Measurements from ENCODE around the gene CEP170.
"Not testable (repeated sequence)": the region's sequence is repeated elsewhere in the genome, so short reads cannot be mapped to it uniquely, and the experiment has no call there.

The CEP170 gene

DNA sequence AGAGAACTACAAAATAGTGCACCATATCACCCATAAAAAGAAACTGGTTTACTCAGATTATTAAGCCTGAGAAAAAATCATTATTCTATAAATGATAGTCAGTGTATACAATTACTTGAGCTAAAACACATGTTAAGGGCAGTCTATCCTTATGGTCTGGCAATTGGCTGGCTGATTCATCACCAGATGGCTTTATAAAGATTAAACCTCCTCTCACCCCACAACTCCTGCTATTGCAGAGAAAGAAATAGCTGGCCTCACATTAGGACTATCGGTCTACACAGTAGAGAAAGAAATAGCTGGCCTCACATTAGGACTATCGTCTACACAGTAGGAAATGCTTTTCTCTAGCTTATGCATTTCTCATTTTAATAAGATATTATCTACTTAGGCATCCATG is 21.2 kb downstream of the CEP170 start:
- DNase-seq (ENCODE audit: low spot score) = peak; percentile 47

- DNase-seq (ENCODE audit: low spot score) = no peak
Observed at GRCh38 chr1:243230914-243231313, 24.2 kb downstream of the CEP170 start.

GRCh38 chr1:243229526-243229925 is 25.6 kb downstream of the CEP170 start:
- no peak for DNase-seq (ENCODE audit: low spot score)

DNA sequence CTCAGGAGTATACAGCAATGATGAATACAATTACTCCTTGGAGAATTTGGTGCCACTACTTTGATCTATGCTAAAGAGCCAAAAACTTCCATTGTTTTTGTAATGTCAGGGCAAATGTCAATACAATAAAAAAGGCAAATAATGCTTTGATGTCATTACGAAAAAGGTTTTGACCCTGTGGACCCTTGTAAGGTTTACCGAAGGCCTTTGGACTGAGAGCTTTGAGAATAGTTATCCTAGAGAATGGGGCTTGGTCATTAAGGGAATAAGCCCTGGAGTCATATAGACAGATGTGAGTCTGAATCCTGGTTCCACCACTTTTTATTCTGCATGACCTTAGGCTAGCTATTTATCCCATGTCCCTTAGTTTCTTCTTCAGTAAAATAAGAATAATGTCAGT is 27.5 kb downstream of the CEP170 start:
- DNase-seq (ENCODE audit: low spot score) = no peak

DNA sequence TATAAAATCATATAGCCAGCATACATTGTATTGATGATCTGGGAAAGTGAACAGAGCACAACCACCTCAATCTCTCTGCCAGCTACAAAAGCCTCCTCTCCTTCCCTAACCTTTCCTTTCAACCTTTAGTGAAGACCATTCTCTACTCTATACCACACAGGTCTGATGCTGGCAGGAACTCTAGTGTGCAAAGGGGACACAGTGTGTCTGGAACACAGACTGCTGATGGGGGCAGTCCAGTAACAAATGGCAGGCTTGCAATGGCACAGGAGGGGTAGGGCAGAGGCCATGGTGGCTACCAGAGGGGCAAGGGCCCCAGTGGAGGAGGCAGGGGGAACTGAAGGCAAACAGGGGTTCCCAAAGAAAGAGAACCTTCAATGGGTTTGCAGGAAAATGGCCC is 37.0 kb downstream of the CEP170 start:
- no peak for DNase-seq (ENCODE audit: low spot score)

GRCh38 chr1:243217349-243217748 is 37.7 kb downstream of the CEP170 start:
- peak; percentile 11 for DNase-seq (ENCODE audit: low spot score)

- no peak for DNase-seq (ENCODE audit: low spot score)
Observed at GRCh38 chr1:243216741-243217140, 38.3 kb downstream of the CEP170 start.

GRCh38 chr1:243215276-243215875 is 39.7 kb downstream of the CEP170 start:
- not testable (repeated sequence) for DNase-seq (ENCODE audit: low spot score)

- peak; percentile 64 for DNase-seq (ENCODE audit: low spot score)
Observed at GRCh38 chr1:243213045-243213787, 41.9 kb downstream of the CEP170 start.

DNA sequence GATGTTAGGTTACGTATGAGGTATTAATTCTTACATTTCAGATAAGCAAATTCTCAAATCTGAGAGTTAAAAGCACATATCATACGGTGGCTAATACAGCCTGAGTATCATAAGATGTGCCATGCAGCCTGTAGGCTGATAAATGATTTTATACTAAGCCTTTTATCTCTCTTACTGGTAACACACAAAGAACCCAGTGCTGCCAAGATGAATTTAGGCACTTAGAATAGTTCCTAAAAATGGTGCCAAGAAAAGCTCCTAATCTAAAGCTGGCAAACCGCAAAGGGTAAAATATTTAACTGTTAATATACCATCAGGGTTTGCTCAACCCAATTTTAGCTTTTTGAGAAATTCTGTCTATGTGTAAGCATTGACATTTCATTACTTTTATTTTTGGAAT is 43.1 kb downstream of the CEP170 start:
- not testable (repeated sequence) for DNase-seq (ENCODE audit: low spot score)

GRCh38 chr1:243205026-243205501 is 50.0 kb downstream of the CEP170 start:
- peak; percentile 25 for DNase-seq (ENCODE audit: low spot score)

DNA sequence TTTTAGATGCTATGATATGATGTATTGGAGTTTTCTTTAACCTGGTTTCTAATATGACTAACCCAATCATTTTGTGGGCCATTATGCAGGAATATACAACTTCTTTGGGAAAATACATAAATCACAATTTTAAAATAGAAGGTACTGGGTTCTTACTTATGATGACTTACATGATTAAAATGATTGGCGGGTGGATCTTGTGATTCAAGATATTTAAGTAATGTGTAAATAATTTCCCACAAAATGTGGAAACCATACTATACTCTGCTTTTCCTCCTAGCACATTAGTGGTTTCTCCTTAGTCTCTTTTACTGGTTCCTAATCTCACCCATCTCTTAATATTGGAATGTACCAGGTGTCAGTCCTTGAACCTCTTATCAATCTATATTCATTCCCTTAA is 50.7 kb downstream of the CEP170 start:
- not testable (repeated sequence) for DNase-seq (ENCODE audit: low spot score)

DNA sequence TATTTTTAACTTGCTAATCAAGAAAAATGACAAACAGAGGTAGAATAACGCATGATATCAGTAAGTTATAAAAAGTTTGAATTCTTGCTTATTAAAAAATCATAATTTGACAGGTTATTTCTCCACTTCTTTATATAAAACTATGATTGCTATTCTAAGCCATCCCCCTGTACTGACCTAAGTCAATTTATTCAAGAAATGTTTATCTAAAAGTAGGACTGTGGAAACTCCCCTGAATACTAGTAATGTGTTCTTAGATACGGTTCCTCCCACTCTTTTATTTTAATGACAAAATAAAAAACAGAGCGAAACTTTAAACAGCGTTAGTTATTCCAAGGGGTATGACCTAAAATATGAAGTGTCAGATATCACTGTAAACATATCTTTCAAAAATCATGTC is 51.9 kb downstream of the CEP170 start:
- DNase-seq (ENCODE audit: low spot score) = not testable (repeated sequence)

DNA sequence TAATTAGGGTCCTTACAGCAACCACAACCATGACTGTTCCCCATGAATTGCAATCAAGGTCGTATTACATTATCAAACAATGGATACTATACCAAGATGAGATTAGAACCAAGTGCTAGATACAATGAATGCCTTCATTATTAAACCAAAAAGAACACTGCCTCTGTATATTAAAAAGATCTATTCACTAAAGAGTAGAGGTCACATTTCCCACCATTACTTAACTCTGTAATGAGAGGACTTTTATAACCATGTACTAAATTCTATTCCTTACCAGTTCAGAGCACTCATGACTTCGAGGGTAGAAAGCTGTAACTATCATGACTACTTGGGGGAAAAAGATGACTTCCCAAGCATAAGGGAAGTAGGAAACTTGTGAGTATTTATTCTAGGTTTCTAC is 53.8 kb downstream of the CEP170 start:
- DNase-seq (ENCODE audit: low spot score) = not testable (repeated sequence)

GRCh38 chr1:243197524-243197923 is 57.6 kb downstream of the CEP170 start:
- DNase-seq (ENCODE audit: low spot score) = not testable (repeated sequence)

- DNase-seq (ENCODE audit: low spot score) = not testable (repeated sequence)
Observed at GRCh38 chr1:243193330-243193729, 61.8 kb downstream of the CEP170 start.

DNA sequence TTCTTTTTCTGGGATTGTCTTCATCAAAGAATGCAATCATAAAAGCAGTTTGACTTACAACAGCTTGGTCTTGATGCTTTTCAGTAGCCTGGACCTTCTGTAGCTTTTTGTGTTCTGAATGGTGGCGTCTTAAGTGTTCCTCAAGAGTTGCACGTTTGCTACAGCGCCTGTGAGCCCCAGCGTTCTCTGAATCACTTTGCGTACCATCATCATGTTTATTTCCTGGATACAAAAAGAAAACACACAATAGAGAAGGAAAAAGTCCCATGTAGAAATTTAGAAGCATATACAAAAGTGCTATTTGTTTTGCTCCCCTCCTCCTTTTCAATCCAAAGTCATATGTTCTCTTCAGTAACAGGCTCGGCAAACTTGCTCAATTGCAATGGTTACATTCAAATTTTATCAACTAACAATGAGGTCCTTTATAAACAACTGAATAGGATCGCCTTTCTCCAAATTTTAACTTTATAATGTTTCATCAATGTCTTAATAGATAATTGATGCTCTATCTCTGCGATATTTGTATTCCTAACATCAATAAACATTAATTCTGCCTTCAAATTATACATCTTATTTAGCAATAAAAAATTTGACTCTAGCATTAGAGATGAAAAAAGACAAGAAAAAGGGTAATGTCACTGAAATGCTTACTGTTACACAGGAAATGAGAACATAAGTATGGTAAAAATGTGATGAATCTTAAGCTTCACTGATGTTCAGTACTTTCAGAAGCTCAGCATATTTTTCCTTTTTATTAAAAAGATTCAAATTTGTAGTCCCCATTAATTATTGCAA is 68.7 kb downstream of the CEP170 start:
- DNase-seq (ENCODE audit: low spot score) = not testable (repeated sequence)

- not testable (repeated sequence) for DNase-seq (ENCODE audit: low spot score)
Observed at GRCh38 chr1:243184787-243185186, 70.3 kb downstream of the CEP170 start.

DNA sequence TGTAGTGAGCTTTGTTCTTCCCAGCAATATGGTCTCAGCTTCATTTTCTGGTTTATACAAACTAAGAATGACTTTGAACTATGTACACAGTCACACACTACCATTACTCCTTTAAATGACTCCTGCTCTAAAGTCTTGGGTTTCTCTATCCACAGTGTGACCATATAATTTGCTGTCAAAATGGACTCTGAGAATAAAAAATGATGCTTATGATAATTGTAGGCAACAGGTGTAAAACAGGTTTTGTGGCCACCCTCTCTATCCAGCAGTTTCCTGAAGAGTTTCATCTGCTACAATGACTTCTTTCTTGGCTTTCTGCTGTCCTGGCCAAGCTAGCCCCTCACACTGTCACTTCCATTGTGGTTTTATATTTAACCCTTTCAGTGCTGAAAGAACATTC is 71.4 kb downstream of the CEP170 start:
- not testable (repeated sequence) for DNase-seq (ENCODE audit: low spot score)

- not testable (repeated sequence) for DNase-seq (ENCODE audit: low spot score)
Observed at GRCh38 chr1:243183176-243183575, 71.9 kb downstream of the CEP170 start.

DNA sequence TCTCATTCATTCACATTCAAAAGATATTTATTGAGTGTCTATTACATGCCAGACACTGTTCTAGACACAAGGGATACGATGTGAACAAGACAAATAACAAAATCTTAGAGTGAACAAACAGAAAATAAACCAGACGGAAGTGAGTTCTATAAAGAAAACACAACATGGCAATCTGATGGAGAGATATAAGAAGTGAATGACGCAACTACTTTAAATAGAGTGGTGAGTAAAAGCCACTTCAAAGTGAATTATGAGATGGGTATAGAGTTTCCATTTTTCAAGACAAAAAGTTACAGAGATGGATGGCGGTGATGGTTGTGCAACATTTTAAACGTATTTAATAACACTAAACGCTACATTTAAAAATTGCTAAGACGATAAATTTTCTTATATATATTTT is 75.4 kb downstream of the CEP170 start:
- no peak for DNase-seq (ENCODE audit: low spot score)

DNA sequence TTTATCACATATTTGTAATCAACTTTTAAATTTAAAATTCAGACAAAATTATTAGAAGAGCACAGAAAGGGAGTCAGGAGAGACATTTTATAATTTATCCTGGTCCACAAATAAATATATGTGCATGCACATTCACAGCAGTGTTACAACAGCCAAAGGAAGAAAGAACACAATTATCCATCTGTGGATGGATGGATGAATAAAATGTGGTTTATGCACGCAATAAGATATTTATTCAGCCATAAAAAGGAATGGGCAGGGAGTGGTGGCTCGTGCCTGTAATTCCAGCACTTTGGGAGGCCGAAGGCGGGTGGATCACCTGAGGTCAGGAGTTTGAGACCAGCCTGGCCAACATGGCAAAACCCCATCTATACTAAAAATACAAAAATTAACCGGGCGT is 77.3 kb downstream of the CEP170 start:
- not testable (repeated sequence) for DNase-seq (ENCODE audit: low spot score)

Data from GM03348 (cell line).